Esophagus squamous epithelium (tissue), 5 donors: Measurements from ENCODE around the gene RIOK1. TPM values are rescaled to one million over a fixed set of nuclear protein-coding genes. Genes with fewer than 3 reads are reported as not detected.

Experiments
- DNase-seq: peaks from one replicate; lab custom pipeline; 2025; lab: John Stamatoyannopoulos, UW
- H3K27ac ChIP-seq, 4 donors: fragments of 200-600 bp; sonication (generic); one replicate each; pipeline ENCODE4 v1.5.1; 2016 to 2019; ENCODE audit warnings: mild to moderate bottlenecking in 1 of 4
- H3K27me3 ChIP-seq, 4 donors: fragments of 200-600 bp; sonication (generic); 1 replicate in 3 of 4; 2 replicates in 1 of 4; pipeline versions ENCODE4 v1.5.1 to v1.6.0; 2017 to 2021; ENCODE audit warnings: antibody characterized with exemption in 1 of 4
- H3K36me3 ChIP-seq, 3 donors: fragments of 200-600 bp; sonication (generic); one replicate each; pipeline ENCODE4 v1.5.1; 2016 to 2019
- H3K4me1 ChIP-seq, 3 donors: fragments of 200-600 bp; sonication (generic); one replicate each; pipeline ENCODE4 v1.5.1; 2017 to 2019
- H3K4me3 ChIP-seq, 4 donors: fragments of 200-600 bp; sonication (generic); 1 replicate in 3 of 4; 2 replicates in 1 of 4; pipeline ENCODE4 v1.5.1; 2016 to 2019; ENCODE audit warnings: mild to moderate bottlenecking in 2 of 4, moderate library complexity in 1 of 4
- H3K9me3 ChIP-seq, 3 donors: fragments of 200-600 bp; sonication (generic); one replicate each; pipeline ENCODE4 v1.5.1; 2016 to 2019
- POLR2A ChIP-seq, 4 donors: fragments of 450-650 bp; IDR thresholded peaks; one replicate each; pipeline ENCODE4 v1.6.1; 2017; ENCODE audit warnings: antibody characterized with exemption in 4 of 4, mild to moderate bottlenecking in 4 of 4, moderate library complexity in 3 of 4
- WGBS, 2 donors: methylation state at CpG; one replicate each; pipeline ENCODE4 v1.1.5; 2018; 5-methylcytosine and 5-hydroxymethylcytosine counted together
- intact Hi-C: fragments of 100-400 bp; cut with DNase I; formaldehyde crosslinking; loops from one replicate; pipeline ENCODE4 v1.15.0; 2022
- total RNA-seq, 4 donors: library from RNA; depleted of rRNA; stranded (reverse); fragments of >200 nt; gene quantifications; one replicate each; pipeline ENCODE4 v1.1.0, GENCODE V29; 2016
- TF ChIP-seq, protein P1 (sequence below), 6 experiments: fragments of 450-650 bp in 4 of 6; fragments of 200-600 bp in 2 of 6; sonication (generic) in 2 of 6; IDR thresholded peaks; one replicate each; pipeline ENCODE4 v1.5.1; 2016 to 2019; ENCODE audit warnings: antibody characterized with exemption in 6 of 6, mild to moderate bottlenecking in 4 of 6, moderate library complexity in 4 of 6
- donor health status: DM: yes; HTN: yes; CAD: no.

Gene RIOK1
- total RNA-seq, 4 donors from 2014 or later, result 9.3 to 28.2 (median 22.9) TPM

DNA sequence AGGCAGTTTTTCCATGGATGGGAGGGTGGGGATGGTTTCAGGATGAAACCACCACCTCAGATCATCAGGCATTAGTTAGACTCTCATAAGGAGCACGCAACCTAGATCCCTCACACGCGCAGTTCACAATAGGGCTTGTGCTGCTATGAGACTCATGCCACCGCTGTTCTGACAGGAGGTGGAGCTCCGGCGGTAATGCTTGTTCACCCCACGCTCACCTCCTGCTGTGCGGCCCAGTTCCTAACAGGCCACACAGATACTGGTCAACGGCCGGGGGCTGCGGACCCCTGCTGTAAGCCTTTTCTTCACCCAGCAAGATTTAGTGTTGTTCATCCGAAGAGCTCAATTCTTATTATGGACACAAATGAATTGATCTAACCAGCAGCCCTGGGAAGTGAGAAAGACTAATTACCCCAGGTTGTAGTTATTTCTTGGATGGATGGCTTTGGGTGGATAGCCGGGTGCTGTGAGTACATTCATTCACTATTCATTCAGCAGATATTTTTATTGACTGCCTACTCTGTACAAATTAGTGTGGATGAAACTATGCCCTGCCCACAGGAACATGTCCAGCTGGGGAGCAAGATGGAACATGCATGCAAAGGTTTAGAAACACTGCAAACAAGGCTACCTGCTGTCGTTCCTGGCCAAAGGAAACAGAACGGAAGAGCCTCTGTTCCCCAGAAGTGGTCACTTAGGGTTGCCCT, 57.2 kb downstream of the RIOK1 start:
- DNase-seq, result no peak
- peak overlapping the region; percentile 82 to 89 (median 83) for H3K27ac ChIP-seq

DNA sequence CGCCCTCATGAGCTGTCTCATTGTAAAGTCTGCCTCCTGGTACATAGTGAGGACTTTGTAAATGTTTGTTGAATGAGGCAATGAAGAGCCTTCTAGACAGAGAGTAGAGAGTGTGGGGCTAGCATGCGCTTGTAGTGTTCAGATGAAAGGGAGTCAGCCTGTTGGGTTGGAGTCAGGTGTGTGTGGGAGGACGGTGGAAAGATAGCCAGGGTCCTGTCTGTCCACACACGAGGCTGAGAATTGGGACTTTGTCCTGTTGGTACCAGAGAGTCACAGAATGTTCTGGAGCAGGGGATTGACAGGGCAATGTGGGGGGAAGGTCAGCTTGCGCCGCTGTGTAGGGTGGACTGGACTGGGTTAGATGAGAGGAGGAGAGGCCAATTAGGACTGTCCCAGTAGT, 58.6 kb downstream of the RIOK1 start:
- peaks cover 0 to 3% (median 0%) of the 10 kb centered on the region in 4 donors for H3K27me3 ChIP-seq
- H3K4me1 ChIP-seq, result peaks cover 3 to 48% (median 10%) of the 10 kb centered on the region in 3 donors
- H3K9me3 ChIP-seq, result no peaks in the 10 kb centered on the region
- peak overlapping the region in 3 of 4 donors; percentile 82 to 89 (median 83) for H3K27ac ChIP-seq
- no peaks in the 10 kb centered on the region for H3K36me3 ChIP-seq
- no peak overlapping the region for H3K4me3 ChIP-seq
- 82% methylated on average over 4 to 6 of the region's 6 CpGs for WGBS, 2 donors
- TF ChIP-seq POLR2A (IDR thresholded peaks at IDR 0.05), result no peak
- TF ChIP-seq, protein P1, sequence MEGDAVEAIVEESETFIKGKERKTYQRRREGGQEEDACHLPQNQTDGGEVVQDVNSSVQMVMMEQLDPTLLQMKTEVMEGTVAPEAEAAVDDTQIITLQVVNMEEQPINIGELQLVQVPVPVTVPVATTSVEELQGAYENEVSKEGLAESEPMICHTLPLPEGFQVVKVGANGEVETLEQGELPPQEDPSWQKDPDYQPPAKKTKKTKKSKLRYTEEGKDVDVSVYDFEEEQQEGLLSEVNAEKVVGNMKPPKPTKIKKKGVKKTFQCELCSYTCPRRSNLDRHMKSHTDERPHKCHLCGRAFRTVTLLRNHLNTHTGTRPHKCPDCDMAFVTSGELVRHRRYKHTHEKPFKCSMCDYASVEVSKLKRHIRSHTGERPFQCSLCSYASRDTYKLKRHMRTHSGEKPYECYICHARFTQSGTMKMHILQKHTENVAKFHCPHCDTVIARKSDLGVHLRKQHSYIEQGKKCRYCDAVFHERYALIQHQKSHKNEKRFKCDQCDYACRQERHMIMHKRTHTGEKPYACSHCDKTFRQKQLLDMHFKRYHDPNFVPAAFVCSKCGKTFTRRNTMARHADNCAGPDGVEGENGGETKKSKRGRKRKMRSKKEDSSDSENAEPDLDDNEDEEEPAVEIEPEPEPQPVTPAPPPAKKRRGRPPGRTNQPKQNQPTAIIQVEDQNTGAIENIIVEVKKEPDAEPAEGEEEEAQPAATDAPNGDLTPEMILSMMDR (IDR thresholded peaks at IDR 0.05), result no peak
- no peak for DNase-seq
- intact Hi-C loops, result no loop called here

More for the DNA sequence above, 57.2 kb downstream of the RIOK1 start:
- 44 to 46% methylated on average over 8 to 10 of the region's 15 CpGs for WGBS, 2 donors
- TF ChIP-seq POLR2A (IDR thresholded peaks at IDR 0.05), result no peak
- TF ChIP-seq, protein P1 (IDR thresholded peaks at IDR 0.05), result peak in 1 of 6 experiments; percentile 19
- Histone ChIP-seq H3K27me3 (peaks cover 0 to 3% (median 0%) of the 10 kb centered on the region in 4 donors), H3K4me3 (no peak overlapping the region), H3K9me3 (no peaks in the 10 kb centered on the region), H3K4me1 (peaks cover 3 to 48% (median 10%) of the 10 kb centered on the region in 3 donors), H3K36me3 (no peaks in the 10 kb centered on the region)
- intact Hi-C loops, result no loop called here

GRCh38 chr6:7449018-7449417, 59.4 kb downstream of the RIOK1 start:
- Histone ChIP-seq H3K9me3 (no peaks in the 10 kb centered on the region), H3K36me3 (no peaks in the 10 kb centered on the region), H3K4me1 (peaks cover 3 to 48% (median 10%) of the 10 kb centered on the region in 3 donors), H3K27me3 (peaks cover 0 to 3% (median 0%) of the 10 kb centered on the region in 4 donors), H3K27ac (peak overlapping the region in 1 of 4 donors; percentile 38), H3K4me3 (no peak overlapping the region)
- TF ChIP-seq, protein P1 (IDR thresholded peaks at IDR 0.05), result no peak
- no peak for TF ChIP-seq POLR2A (IDR thresholded peaks at IDR 0.05)
- 77 to 78% methylated on average over 4 of the region's 4 CpGs for WGBS, 2 donors
- intact Hi-C loops, result no loop called here
- no peak for DNase-seq

GRCh38 chr6:7451326-7451725, 61.7 kb downstream of the RIOK1 start:
- Histone ChIP-seq H3K27me3 (no peaks in the 10 kb centered on the region), H3K36me3 (no peaks in the 10 kb centered on the region), H3K9me3 (no peaks in the 10 kb centered on the region), H3K4me1 (peaks cover 4 to 51% (median 8%) of the 10 kb centered on the region in 3 donors), H3K4me3 (no peak overlapping the region), H3K27ac (no peak overlapping the region)
- TF ChIP-seq, protein P1 (IDR thresholded peaks at IDR 0.05), result no peak
- no peak for TF ChIP-seq POLR2A (IDR thresholded peaks at IDR 0.05)
- DNase-seq, result no peak
- intact Hi-C loops, result no loop called here
- WGBS, 2 donors, result 20 to 57% methylated on average over 2 to 4 of the region's 4 CpGs

GRCh38 chr6:7452898-7453297, 63.3 kb downstream of the RIOK1 start:
- 100% methylated on average over 1 of the region's 6 CpGs; no CpG with 5 or more reads in 1 of the 2 donors for WGBS, 2 donors
- H3K27me3 ChIP-seq, result no peaks in the 10 kb centered on the region
- peaks cover 0 to 38% (median 8%) of the 10 kb centered on the region in 3 donors for H3K4me1 ChIP-seq
- no peak for DNase-seq
- H3K9me3 ChIP-seq, result no peaks in the 10 kb centered on the region
- TF ChIP-seq, protein P1 (IDR thresholded peaks at IDR 0.05), result no peak
- TF ChIP-seq POLR2A (IDR thresholded peaks at IDR 0.05), result no peak
- no peak overlapping the region for H3K27ac ChIP-seq
- H3K36me3 ChIP-seq, result no peaks in the 10 kb centered on the region
- H3K4me3 ChIP-seq, result no peak overlapping the region
- intact Hi-C loops, result no loop called here
